Vagina (tissue), 2 donors: Measurements from ENCODE around the gene SLC35G2.
"Not testable (repeated sequence)": the region's sequence is repeated elsewhere in the genome, so short reads cannot be mapped to it uniquely, and the experiment has no call there.

Experiments used
- CTCF ChIP-seq, 3 experiments: fragments of 450-650 bp in 2 of 3; fragments of 200-600 bp in 1 of 3; sonication (generic) in 1 of 3; IDR thresholded peaks; one replicate each; pipeline ENCODE4 v1.5.1; 2017 to 2019; ENCODE audit warnings: antibody characterized with exemption in 3 of 3, mild to moderate bottlenecking in 2 of 3, moderate library complexity in 2 of 3
- POLR2A ChIP-seq, 2 donors: fragments of 450-650 bp; IDR thresholded peaks; one replicate each; pipeline ENCODE4 v1.6.1; 2017; ENCODE audit warnings: antibody characterized with exemption in 2 of 2, mild to moderate bottlenecking in 2 of 2, moderate library complexity in 2 of 2
- POLR2AphosphoS5 ChIP-seq, 2 donors: sonication (generic); formaldehyde crosslinking; IDR thresholded peaks; one replicate each; pipeline ENCODE4 v1.9.0; 2017; ENCODE audit warnings: antibody characterized with exemption in 2 of 2, mild to moderate bottlenecking in 2 of 2, low read depth in 1 of 2; ENCODE audit not compliant: insufficient read depth in 1 of 2

GRCh38 chr3:136872258-136872657, 53.3 kb downstream of the SLC35G2 start:
- not testable (repeated sequence) for TF ChIP-seq CTCF (IDR thresholded peaks at IDR 0.05); POLR2A (IDR thresholded peaks at IDR 0.05); POLR2AphosphoS5 (IDR thresholded peaks at IDR 0.05; ENCODE audit: insufficient read depth in 1 of 2, low read depth in 1 of 2)
